NCI-H2107 treated with DMSO at 0.1 percent for 48 hours (cell line): Measurements from ENCODE around the gene SPATS2.

Experiments
- DNase-seq: peaks from one replicate; lab custom pipeline; 2025; ENCODE audit not compliant: unreplicated experiment; lab: John Stamatoyannopoulos, UW

Gene SPATS2

DNA sequence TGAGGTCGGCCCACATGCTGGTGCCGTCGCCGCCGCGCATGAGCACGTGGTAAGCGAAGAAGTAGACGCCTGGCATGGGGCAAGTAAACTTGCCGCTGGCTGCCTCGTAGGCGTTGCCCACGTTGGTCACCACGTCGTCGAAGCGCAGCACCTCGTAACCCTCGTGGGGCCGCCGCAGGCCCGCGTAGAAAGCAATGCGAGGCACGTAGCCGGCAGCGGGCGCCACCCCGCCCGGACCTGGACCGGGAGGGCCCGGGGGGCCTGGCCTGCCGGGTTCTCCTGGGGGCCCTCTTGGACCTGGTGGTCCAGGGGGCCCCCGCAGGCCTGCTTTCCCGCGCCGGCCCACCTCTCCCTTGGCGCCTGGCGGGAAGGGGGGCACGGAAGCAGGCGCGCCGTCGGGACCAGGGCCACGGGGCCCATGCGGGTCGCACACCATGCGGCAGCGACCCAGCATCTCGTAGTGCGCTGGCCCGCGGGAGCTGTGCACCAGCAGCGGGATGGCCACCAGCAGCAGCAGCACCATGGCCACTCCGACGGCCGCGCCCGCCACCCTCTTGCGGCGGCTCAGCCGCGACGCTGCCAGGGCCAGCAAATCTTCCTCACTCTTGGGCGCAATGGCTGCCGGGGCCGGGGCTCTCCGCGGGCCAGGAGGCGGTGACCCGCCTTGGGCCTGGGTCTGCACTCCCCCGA is 31.2 kb upstream of the SPATS2 start:
- DNase-seq: no peak

DNA sequence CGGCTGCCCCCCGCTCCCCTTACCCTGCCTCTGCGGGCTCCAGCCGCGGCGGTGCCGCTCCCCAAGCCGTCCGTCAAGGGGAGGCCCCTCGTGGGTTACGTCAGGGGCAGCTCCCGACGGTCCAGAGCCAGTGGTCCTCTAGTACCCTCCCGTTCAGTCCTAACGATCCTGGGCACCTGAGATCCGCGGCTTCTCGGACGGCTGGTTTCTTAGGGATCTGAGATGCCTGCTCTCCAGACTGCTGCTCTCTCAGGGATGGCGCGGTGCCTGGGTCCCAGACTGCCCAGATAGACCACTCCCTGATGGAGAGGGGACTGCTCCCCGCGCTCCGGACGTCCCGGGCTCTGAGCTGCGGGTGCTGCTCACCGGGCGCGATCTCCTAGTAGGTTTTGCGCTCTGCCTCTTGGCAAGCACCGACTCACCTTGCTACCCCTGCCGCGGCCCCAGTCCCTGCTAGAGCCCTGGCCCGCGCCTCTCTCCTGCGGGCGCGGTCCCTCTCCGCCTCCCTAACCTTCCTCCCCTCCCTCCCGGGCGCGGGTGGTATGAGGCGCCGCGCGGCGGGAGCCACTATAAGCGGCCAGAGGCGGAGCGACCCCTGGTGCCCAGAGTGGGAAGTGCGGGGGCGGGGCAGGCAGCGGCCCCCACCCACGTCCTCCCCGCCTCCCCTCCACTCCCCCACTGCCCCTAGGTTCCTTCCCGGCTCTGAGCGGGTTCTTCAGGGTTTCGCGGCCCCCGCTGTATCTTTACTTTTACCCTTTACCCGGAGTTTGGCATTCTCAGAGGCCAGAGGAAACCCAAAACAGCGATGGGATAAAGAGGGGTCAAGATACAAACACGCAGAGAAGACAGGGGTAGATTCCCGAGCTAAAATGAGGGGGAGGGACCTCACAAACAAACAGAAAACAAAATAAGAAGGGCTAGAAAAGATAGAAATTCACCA is 30.3 kb upstream of the SPATS2 start, which contains the start of gene C1QL4:
C1QL4 (minus strand) TSS at position 544 of the 940 bp plus-strand sequence. CDS start 711 bp downstream, outside the sequence.
- peak; percentile 32 for DNase-seq

DNA sequence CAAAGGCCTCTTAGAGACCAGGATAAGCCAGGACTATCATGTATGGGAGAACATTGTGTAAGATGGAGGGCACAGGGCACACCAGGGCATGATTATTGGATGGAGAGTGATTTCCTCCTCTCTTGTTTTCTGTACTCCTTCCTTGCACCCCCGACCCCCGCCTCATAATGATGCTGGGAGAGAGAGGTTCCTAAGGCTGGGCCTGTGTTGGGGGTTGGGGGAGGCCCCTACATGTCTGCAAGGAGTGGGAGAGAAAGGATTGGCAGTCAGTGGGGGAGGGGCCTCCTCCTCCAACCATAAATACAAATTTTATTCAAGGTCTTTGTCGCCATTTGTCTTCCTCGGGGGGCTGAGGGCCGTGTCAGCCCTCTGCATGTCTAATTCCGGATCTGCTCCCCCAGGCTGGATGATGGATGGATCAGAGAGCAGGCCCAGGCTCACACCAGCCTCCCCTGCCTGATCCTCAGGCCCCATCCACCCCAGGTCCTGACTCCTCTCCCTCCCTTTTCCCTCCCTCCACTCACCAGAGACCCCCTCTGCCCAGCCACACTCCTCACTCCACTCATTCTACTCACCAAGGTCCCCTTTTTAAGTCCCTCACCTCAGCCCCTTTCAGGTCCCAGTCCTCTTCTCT is 28.3 kb upstream of the SPATS2 start:
- no peak for DNase-seq

DNA sequence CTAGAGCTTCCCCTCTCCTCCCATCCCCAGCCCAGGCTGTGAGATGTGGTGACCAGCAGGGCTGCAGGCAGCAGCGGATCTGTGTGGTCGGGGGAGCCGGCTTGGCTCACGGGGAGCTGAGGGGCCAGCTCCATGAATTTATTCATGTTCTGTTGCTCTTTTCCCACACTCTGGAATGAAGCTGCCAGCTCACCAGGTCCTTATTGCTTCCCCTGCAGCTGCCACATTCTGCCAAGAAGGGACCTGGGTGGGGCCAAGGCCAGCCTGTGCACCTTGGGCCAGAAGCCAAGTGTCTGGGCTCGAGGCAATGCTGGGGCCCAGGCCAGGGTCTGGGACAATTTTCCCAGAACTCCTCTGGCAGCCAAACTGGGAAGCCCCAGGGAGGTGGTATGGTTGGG is 27.8 kb upstream of the SPATS2 start:
- DNase-seq: no peak

DNA sequence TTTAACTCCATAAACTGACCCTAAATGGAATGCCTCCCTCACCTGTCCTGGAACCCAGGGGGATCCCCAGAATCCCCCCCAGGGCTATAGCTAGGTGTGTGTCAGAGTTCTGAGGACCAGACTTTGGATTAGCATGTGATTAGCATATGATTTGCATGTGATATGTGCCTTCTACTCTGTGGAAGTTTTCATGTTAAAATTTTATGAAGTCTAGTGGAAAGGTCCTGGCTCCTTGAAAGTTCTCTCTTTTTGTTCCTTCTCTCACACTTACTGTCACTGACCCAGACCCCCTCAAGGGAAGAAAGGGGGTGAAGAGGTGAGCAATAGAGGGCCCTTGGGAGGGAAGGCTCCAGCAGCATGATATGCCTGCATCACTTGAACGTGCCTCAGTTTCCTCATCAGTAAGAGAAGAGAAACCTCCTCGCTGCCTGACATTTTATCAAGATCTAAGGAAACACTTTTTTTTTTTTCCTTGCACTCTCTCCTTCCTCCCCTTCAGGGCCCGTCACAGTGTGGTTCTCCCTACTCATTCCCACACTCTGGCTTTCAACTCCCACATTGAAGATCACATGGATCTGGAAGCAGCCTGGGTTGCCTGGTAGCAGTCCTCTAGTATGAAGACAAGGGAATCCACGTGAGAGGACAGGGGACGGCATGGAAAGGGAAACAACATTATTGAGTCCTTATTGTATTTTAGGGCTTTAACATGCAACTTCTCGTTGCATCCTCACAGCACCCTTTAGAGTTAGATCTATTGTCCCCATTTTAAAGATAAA is 27.0 kb upstream of the SPATS2 start:
- no peak for DNase-seq

DNA sequence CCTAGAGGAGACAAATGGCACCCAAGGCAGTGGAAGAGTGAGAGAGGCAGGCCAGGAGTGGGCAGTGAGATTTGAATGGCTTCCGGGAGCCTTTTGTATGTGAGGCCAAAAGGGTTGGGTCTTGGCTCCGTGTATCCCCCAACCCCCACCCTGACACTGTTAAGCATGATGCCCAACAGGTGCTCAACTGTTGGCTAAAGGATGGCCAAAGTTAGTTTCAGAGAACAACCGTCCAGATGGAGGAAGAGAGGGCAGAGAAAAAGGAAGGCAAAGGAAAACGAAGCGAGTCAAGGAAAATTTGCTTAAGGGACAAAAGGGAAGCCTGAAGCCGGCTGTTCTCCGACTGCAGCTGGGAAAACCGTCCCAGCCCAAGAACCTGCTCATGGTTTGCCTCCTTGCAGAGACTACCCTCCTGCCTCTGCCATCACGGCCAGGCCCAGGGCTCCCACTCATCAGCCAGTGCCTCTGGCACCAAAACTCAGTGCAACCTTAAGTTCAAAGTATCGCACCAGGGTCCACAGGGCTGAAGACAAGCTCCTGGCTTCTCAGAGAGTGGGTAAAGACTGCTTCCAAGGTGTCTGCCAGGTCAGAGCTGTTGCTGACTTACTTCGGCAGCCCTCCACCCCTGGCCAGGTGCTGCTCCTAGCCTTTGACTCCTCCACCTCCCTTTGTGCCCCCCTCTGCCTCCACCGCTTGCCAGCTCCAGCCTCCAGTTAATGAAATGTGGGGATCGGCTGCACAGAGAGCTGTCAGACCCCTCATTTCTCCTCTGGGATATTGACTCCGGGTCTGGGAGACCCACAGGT is 26.1 kb upstream of the SPATS2 start:
- DNase-seq: no peak

DNA sequence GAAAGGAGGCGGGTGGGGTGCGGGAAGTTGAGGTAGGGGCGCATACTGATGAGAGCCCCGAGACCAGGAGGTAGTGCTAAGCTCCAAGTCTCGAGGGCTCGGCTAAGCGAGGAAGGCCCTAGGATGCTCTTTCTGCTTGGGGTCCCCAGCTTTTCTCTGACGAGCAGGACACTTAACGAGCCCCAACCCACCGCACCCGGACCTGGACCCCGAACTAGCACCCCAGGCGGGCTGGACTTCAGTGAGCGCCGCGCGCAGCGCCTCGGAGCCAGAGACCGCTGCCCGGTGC is 25.5 kb upstream of the SPATS2 start:
- no peak for DNase-seq

DNA sequence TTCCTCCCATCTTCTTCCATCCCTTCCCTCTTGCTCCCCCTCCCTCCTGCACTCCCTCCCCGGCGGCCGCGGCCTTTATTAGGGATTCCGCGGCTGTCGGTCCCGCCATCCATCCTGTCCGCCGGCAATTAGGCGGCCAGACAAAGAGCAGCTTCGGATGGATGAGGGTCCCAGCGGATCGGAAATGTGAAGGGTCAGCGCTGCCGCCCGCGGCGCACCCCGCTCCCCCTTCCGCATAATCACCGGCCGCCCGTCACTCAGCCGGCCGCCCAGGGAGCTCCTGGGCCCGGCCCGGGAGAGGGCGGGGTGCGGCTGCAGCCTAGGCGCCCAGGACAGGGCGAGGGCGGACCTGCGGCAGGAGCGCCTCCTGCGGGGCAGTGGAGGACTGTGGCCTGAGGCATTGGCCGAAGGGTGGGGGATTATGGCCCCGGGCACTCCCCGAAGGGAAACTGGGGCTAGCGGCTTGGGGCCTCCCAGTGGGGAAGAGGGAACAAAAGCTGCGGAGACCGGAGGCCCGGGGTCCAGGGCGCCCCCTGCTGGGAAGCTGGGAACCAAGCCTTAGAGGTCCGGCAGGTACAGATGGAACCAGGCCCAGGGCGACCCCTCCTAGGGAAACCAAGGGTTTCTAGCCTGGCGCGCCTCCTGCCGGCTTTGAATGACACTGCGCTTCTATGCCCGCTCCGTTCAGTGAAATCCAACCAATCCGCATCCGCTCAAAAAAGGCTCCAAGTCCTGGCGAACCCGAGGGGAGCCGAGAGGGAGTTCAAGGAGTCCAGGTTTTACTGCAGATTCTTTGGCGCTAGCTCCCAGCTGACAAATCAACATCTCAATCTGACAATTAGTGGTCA is 25.0 kb upstream of the SPATS2 start:
- peak; percentile 67 for DNase-seq

DNA sequence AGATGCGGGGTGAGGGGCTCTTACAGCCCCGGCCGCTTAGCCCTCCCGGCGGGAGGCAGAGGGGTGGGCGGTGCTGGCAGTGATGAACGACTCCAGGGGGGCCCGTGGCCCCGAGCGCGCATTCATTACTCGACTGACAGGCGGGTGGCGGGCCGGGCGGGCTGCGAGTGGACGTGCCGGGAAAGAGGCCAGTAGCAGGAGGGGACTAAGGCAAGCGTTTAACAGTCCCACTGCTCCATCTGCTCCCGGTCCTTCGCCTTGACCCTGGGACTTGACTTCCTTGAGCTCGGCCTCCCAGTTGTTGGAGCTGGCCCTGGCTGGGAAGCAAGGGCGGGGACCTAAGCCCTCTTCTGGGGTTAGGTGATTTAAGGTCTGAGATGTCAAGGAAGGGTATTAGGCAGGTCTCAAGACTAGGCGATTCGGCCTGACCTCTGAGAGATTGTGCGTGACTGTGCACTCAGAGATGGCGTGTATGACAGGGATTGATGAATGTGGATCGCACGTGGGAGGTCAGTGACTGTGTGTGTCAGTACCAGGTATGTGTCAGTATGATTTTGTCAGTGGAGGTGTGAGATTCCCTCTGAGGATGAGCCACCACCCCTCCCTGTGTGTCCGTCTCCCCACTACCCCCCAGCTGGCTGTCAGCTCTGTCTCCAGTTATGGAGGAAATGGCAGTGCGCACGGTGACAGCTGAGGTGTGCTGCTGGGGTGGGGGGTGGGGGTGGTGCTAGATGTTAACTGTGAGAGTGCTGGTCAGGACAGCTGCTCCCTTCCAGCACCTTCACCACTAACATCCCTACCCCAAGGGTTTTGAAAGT is 24.1 kb upstream of the SPATS2 start:
- no peak for DNase-seq

DNA sequence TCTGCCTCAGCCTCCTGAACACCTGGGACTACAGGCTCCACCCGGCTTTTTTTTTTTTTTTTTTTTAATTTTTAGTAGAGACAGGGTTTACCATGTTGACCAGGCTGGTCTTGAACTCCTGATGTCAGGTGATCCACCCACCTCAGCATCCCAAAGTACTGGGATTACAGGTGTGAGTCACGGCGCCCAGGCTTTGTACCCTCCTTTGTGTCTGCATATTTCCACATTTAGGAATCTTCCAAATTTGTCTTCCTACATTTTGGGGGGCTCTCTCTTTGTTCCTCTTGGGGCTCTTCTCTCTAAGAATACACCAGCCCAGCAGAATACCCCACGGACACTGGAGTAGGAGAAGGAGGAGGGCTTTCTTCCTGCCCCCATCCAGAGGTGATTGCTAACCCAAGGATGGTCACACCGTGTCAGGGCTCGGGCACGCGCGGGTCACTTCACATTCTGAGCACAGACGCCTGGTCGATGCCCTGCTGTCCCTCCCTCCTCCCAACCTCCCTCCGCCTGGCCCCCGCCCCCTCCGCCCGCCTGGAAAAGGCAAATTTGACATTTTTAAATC is 22.7 kb upstream of the SPATS2 start:
- no peak for DNase-seq

DNA sequence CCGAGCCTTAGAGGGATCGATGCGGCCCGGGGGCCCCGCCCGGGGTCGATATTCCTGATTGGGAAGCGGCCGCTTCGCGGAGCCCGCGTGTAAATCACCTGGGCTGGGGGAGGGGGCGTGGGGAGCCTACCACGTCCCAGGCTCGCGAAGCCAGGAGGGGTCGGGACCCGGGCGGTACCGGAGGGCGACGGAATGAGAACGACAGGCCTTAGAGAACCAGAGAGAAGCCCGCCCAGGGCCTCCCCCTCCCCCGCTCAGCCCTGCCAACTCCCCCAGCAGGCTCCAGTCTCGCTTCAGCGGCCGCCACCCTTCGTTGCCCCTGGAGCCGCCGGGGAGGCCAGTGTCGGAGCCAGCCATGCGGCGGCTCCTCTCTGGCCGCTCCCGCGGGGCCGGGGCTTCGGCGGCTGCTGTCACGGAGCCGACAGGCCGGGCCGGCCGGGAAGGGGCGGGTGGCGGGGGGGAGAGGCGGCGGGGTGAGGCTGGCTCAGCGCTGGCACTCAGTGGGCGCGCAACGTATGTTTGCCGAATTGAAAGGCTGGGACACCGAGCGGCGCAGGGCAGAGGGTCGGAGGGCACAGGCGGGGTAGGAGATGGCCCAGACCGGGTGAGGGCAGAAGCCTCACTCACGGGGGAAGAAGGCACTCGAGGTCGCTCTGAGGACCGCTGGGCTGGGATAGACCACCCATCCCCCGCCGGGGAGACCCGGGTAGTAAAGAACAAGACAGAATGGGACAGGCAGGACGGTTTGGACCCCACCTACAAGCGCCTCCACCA is 22.0 kb upstream of the SPATS2 start:
- no peak for DNase-seq

DNA sequence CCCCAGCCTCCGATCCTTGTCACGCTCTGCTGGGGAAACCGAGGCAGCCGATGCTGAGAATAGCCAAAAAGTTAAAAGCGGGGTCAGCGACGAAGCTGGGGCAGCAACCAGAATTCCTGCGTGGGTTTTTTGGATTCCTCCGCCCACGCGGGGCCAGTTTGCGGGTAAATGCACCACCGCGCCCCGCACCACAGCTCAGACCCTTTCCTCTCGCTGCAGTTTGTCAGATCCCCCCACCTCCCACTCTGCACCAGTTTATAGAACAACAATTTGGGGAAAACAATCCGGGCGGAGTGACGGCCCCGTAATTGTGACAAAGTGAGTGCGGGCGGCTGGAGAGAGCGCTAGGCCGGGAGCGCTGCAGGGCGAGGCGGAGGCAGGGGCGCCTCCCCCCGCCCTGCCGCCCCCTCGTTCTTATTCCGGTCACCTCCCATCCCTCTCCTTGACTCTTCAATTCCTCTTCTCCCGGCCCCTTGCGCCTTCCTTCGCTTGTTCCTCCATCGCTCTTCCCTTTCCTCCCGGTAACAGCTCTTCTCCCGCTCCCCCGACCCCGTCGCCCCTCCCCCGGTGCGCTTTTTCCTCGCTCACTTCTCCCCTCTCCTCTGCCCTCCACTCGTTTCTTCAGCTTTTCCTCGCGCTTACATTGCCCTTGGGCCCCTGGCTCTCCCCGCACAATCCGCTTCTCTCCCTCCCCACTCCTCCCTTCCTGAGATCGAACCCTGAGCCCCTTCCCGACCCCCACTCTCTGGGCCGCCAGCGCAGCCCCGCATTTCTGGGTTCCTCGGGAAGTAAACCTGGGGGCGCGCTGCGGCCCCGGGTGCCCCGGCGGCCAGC is 21.2 kb upstream of the SPATS2 start:
- DNase-seq: no peak

DNA sequence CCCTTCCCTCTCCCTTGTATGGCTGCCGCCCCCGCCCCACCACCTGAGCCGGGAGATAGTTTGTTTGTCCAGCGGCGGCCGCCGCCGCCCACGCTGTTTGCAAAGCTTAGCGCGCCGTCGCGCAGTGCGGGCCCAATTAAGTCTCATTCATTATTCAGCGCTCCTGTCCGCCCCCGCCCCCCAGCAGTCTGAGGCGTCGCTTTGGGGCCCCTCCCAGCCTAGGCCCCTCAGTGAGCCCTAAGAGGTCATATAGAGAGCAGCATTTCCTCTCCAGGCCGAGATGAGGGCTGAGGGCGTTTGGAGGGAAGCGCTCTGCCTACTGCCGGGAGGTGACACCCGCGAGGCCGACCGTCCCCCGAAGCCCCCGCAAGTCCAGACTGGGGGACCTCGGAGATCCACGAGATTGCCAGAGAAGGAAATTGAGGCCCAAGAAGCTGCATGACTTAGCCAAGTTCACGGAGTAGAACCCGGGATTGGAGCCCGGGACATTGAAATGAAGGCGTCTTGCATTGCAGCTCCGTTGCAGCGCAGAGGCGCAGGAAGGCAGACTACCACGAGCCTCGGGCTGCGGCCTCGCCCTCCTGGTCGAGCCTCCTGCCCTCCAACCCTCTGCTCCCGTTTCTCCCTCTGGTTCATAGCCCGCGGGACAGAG is 20.5 kb upstream of the SPATS2 start, which contains the start of gene DNAJC22:
DNAJC22 (plus strand) TSS at position 230 of the 652 bp plus-strand sequence. CDS start 1,985 bp downstream, outside the sequence.
- no peak for DNase-seq

DNA sequence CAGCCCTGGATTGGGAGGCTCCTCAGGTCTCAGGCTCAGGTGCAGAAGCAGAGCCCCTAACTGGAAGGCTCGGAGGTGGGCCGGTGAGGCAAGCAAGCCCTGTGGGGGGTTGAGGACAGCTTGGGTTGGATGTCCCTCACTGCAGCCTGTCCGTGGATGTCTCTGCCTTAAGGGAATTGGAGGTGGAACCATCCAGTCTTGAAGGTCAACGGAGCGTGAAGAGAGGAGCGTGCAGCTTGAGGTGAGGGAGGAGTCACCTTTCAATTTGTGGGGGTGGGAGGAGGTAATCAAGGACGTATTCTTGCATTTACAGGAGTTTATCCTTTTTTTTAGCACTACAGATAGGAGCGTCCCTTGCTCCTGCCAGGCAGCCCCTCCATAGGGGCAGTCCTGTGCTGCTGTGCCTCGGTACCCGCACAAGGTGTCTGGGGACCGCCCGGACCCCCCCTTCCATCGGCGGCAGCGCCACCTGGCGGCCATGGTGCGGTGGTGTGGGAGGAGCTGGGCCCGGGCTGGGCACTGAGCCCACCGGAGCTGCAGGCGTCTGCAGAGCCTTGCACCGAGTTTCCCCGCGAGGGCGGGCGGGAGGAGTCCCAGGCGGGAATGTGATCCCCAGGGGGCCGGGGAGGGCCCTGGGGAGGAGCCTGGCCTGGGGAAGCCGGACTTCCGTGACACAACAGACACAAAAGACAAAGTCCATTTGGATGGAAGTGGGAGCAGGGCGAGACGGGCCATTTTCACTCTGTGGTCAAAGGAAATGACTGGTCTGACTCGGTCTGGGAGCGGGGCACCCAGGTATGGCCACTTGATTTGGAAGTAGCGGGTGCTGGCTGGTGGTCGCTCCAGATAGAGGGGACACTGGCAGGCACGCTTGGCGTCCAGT is 19.7 kb upstream of the SPATS2 start:
- DNase-seq: peak; percentile 39

DNA sequence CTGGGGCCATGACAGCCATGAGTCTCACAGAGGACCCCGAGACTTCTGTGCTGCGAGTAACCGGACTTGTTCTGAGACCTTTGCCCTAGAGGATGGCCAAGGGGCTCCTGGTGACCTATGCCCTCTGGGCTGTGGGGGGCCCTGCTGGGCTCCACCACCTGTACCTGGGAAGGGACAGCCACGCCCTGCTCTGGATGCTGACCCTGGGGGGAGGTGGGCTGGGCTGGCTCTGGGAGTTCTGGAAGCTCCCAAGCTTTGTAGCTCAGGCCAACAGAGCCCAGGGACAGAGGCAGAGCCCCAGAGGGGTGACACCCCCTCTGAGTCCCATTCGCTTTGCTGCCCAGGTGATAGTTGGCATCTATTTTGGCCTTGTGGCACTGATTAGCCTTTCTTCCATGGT is 18.5 kb upstream of the SPATS2 start:
- no peak for DNase-seq
